A549 (cell line): Measurements from ENCODE around the gene LATS1. TPM values are rescaled to one million over a fixed set of nuclear protein-coding genes. Genes with fewer than 3 reads are reported as not detected.

Experiments
- ATAC-seq, 2 experiments: fragments of 200-7000 bp in 1 of 2; fragments of >200 bp in 1 of 2; cut with Nextera tagmentation in 1 of 2; cut with Tn5 transposase in 1 of 2; 3 replicates each; pipeline versions ENCODE4 v1.8.0 to v1.9.1; 2018 to 2020; ENCODE audit warnings: mild to moderate bottlenecking in 1 of 2, moderate library complexity in 1 of 2
- CTCF ChIA-PET: fragments of 300-600 bp; sonication (Branson Sonifier 250); formaldehyde crosslinking; extraction: SDS; loops from one replicate; lab custom pipeline; 2021; ENCODE audit warnings: antibody characterized with exemption, inconsistent platforms; lab: Yijun Ruan, JAX
- POLR2A ChIA-PET: fragments of 350-600 bp; formaldehyde crosslinking; extraction: SDS; loops from one replicate; lab custom pipeline; 2021; ENCODE audit warnings: antibody characterized with exemption, inconsistent platforms; lab: Yijun Ruan, JAX
- DNase-seq, 2 experiments: peaks; one replicate each; pipeline versions ENCODE4 v3.0.0 to v3.0.0-alpha.2; 2011 to 2016; ENCODE audit warnings: low read depth in 1 of 2, low spot score in 1 of 2
- FAIRE-seq: peaks from 2 replicates; lab custom pipeline; 2011; peaks lifted over from hg19 to GRCh38; lab: Jason Lieb, UNC
- H3K27ac ChIP-seq, 2 experiments: fragments of >200 bp; sonication (Bioruptor Twin); formaldehyde crosslinking; 3 replicates each; pipeline ENCODE4 v1.5.1; 2016 to 2017
- H3K4me1 ChIP-seq: fragments of >200 bp; sonication (Bioruptor Twin); formaldehyde crosslinking; 3 replicates; pipeline ENCODE4 v1.6.1; 2016
- H3K4me2 ChIP-seq: fragments of >200 bp; sonication (Bioruptor Twin); formaldehyde crosslinking; 3 replicates; pipeline ENCODE4 v1.6.1; 2016
- H3K4me3 ChIP-seq: fragments of >200 bp; sonication (Bioruptor Twin); formaldehyde crosslinking; 3 replicates; pipeline ENCODE4 v1.5.1; 2016
- H3K9me3 ChIP-seq: fragments of >200 bp; sonication (Bioruptor Twin); formaldehyde crosslinking; 3 replicates; pipeline ENCODE4 v1.6.1; 2016
- CBX2 ChIP-seq: fragments of 200-600 bp; sonication (generic); IDR thresholded peaks from 2 replicates; pipeline ENCODE4 v1.6.1; 2016; ENCODE audit warnings: low read depth, mild to moderate bottlenecking, borderline replicate concordance
- CBX8 ChIP-seq: fragments of 200-600 bp; sonication (generic); IDR thresholded peaks from 2 replicates; pipeline ENCODE4 v1.6.1; 2016
- CEBPB ChIP-seq, 2 experiments: fragments of >200 bp in 1 of 2; sonication (Bioruptor Twin) in 1 of 2; formaldehyde crosslinking in 1 of 2; IDR thresholded peaks; 2 replicates each; pipeline ENCODE4 v1.6.1; 2012 to 2016
- CHD4 ChIP-seq: fragments of 200-600 bp; sonication (generic); IDR thresholded peaks from 2 replicates; pipeline ENCODE4 v1.6.1; 2016; ENCODE audit warnings: antibody characterized with exemption, mild to moderate bottlenecking, borderline replicate concordance
- ESRRA ChIP-seq: fragments of 150-350 bp; IDR thresholded peaks from 2 replicates; pipeline ENCODE4 v1.6.1; 2014; ENCODE audit warnings: mild to moderate bottlenecking, low read length, borderline replicate concordance
- GATA3 ChIP-seq: IDR thresholded peaks from 2 replicates; pipeline ENCODE4 v1.6.1; 2012; ENCODE audit warnings: borderline replicate concordance
- HEYL ChIP-seq: fragments of 250-450 bp; sonication (Bioruptor Pico); IDR thresholded peaks from 2 replicates; pipeline ENCODE4 v1.8.0; 2021; ENCODE audit warnings: mild to moderate bottlenecking, moderate library complexity
- JUN ChIP-seq, 2 experiments: fragments of >200 bp; sonication (Bioruptor Twin); formaldehyde crosslinking; IDR thresholded peaks; 2 replicates in 1 of 2; 3 replicates in 1 of 2; pipeline ENCODE4 v1.6.1; 2016 to 2017
- KDM5A ChIP-seq: fragments of 200-600 bp; sonication (generic); IDR thresholded peaks from 2 replicates; pipeline ENCODE4 v1.6.1; 2016; ENCODE audit warnings: antibody characterized with exemption, mild to moderate bottlenecking
- MAFK ChIP-seq: fragments of 450-650 bp; IDR thresholded peaks from 2 replicates; pipeline ENCODE4 v1.6.1; 2014; ENCODE audit not compliant: partially characterized antibody
- MYC ChIP-seq: IDR thresholded peaks from 2 replicates; pipeline ENCODE4 v1.6.1; 2012; ENCODE audit warnings: mild to moderate bottlenecking, inconsistent platforms, low read length, improper control_type of control experiment, borderline replicate concordance
- PHF8 ChIP-seq: fragments of 200-600 bp; sonication (generic); IDR thresholded peaks from 2 replicates; pipeline ENCODE4 v1.6.1; 2016; ENCODE audit warnings: low read depth, mild to moderate bottlenecking, antibody characterized with exemption, moderate library complexity, borderline replicate concordance
- POLR2A ChIP-seq: IDR thresholded peaks from 2 replicates; pipeline ENCODE4 v1.6.1; 2012; ENCODE audit warnings: mild to moderate bottlenecking, low read length
- POLR2AphosphoS2 ChIP-seq: conservative IDR thresholded peaks from 2 replicates; pipeline ENCODE4 v1.6.1; 2012; ENCODE audit warnings: low read length, improper control_type of control experiment, inconsistent platforms
- RAD21 ChIP-seq, 2 experiments: fragments of >200 bp in 1 of 2; sonication (Bioruptor Twin) in 1 of 2; formaldehyde crosslinking in 1 of 2; IDR thresholded peaks in 1 of 2; conservative IDR thresholded peaks in 1 of 2; 2 replicates in 1 of 2; 3 replicates in 1 of 2; pipeline ENCODE4 v1.6.1; 2012 to 2018; ENCODE audit warnings: inconsistent platforms in 1 of 2
- RARB ChIP-seq: fragments of 250-450 bp; sonication (Bioruptor Pico); IDR thresholded peaks from 2 replicates; pipeline ENCODE4 v1.8.0; 2021; ENCODE audit warnings: mild to moderate bottlenecking, moderate library complexity
- RFX5 ChIP-seq: fragments of 450-650 bp; IDR thresholded peaks from 2 replicates; pipeline ENCODE4 v1.7.1; 2014; ENCODE audit warnings: antibody characterized with exemption, mild to moderate bottlenecking, moderate library complexity
- RNF2 ChIP-seq: fragments of 200-600 bp; sonication (generic); IDR thresholded peaks from 2 replicates; pipeline ENCODE4 v1.6.1; 2016; ENCODE audit warnings: low read depth, mild to moderate bottlenecking, antibody characterized with exemption, moderate library complexity, borderline replicate concordance
- SMC3 ChIP-seq: fragments of >200 bp; sonication (Bioruptor Twin); formaldehyde crosslinking; IDR thresholded peaks from 3 replicates; pipeline ENCODE4 v1.6.1; 2018; ENCODE audit warnings: inconsistent platforms
- TP53 ChIP-seq: fragments of 250-450 bp; sonication (Bioruptor Pico); IDR thresholded peaks from 2 replicates; pipeline ENCODE4 v1.5.0; 2021; ENCODE audit warnings: mild to moderate bottlenecking, moderate library complexity
- WGBS: methylation state at CpG from one replicate; pipeline ENCODE4 v1.1.6; 2017; ENCODE audit errors: missing lambda C conversion rate; 5-methylcytosine and 5-hydroxymethylcytosine counted together
- polyA plus RNA-seq, 4 experiments: library from polyadenylated mRNA; depleted of rRNA in 3 of 4; stranded (reverse); fragments of >200 nt; fragmentation: RNase III in 1 of 4; extraction: RNeasy Plus Mini Kit Qiagen cat#74134 plus additional on column Dnase treatment in 1 of 4; gene quantifications; 2 replicates in 3 of 4; 3 replicates in 1 of 4; pipeline ENCODE4 v1.2.3, GENCODE V29; 2011 to 2017
- TF ChIP-seq, protein P1 (sequence below): fragments of 150-350 bp; IDR thresholded peaks from 2 replicates; pipeline ENCODE4 v1.6.1; 2014; ENCODE audit warnings: low read depth, mild to moderate bottlenecking, low read length
- TF ChIP-seq, protein P2 (sequence below): fragments of 450-650 bp; IDR thresholded peaks from 2 replicates; pipeline ENCODE4 v1.6.1; 2014; ENCODE audit warnings: antibody characterized with exemption
- TF ChIP-seq, protein P3 (sequence below): fragments of >200 bp; sonication (Bioruptor Twin); formaldehyde crosslinking; IDR thresholded peaks from 3 replicates; pipeline ENCODE4 v1.6.1; 2016
- TF ChIP-seq, protein P4 (sequence below): IDR thresholded peaks from 2 replicates; pipeline ENCODE4 v1.6.1; 2012; ENCODE audit warnings: low read depth, borderline replicate concordance
- TF ChIP-seq, protein P5 (sequence below): fragments of >200 bp; sonication (Bioruptor Twin); formaldehyde crosslinking; IDR thresholded peaks from 2 replicates; pipeline ENCODE4 v1.6.1; 2016
- TF ChIP-seq, protein P6 (sequence below): IDR thresholded peaks from 2 replicates; pipeline ENCODE4 v1.6.1; 2012
- TF ChIP-seq, protein P7 (sequence below): fragments of >200 bp; sonication (Bioruptor Twin); formaldehyde crosslinking; IDR thresholded peaks from 3 replicates; pipeline ENCODE4 v1.5.1; 2016

The LATS1 gene
- polyA plus RNA-seq, 2 of the 4 experiments (the other 2 are of a cell fraction): 6.1 to 18.5 TPM

DNA sequence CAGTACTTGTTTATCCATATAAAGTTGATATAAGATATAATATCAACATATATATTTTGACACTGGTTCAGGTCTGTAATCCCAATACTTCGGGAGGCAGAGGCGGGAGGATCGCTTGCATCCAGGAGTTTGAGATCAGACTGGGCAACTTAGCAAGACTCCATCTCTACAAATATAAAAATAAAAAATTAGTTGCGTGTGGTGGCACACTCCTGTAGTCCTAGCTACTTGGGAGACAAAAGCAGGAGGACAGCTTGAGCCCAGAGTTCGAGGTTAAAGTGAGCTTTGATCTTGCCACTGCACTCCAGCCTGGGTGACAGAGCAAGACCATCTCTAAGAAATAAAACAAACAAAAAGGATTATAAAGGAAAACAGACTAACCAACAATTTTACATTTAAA is 60.5 kb downstream of the LATS1 start:
- H3K9me3 ChIP-seq: no peaks in the 10 kb centered on the region
- H3K4me3 ChIP-seq: no peak overlapping the region
- DNase-seq: no peak
- 93% methylated on average over 5 of the region's 5 CpGs for WGBS
- ChIA-PET POLR2A (no interaction called here), CTCF (no interaction called here)
- FAIRE-seq: no peak
- TF ChIP-seq, protein P1, sequence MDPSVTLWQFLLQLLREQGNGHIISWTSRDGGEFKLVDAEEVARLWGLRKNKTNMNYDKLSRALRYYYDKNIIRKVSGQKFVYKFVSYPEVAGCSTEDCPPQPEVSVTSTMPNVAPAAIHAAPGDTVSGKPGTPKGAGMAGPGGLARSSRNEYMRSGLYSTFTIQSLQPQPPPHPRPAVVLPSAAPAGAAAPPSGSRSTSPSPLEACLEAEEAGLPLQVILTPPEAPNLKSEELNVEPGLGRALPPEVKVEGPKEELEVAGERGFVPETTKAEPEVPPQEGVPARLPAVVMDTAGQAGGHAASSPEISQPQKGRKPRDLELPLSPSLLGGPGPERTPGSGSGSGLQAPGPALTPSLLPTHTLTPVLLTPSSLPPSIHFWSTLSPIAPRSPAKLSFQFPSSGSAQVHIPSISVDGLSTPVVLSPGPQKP: no peak
- TF ChIP-seq CBX8: no peak
- TF ChIP-seq MYC: no peak
- TF ChIP-seq GATA3: no peak
- TF ChIP-seq, protein P2, sequence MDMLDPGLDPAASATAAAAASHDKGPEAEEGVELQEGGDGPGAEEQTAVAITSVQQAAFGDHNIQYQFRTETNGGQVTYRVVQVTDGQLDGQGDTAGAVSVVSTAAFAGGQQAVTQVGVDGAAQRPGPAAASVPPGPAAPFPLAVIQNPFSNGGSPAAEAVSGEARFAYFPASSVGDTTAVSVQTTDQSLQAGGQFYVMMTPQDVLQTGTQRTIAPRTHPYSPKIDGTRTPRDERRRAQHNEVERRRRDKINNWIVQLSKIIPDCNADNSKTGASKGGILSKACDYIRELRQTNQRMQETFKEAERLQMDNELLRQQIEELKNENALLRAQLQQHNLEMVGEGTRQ: no peak
- no peak for TF ChIP-seq RARB (CRISPR knock-in tag)
- ATAC-seq: no peak
- no peak overlapping the region for H3K27ac ChIP-seq
- H3K4me2 ChIP-seq: no peak overlapping the region
- H3K4me1 ChIP-seq: no peaks in the 10 kb centered on the region

DNA sequence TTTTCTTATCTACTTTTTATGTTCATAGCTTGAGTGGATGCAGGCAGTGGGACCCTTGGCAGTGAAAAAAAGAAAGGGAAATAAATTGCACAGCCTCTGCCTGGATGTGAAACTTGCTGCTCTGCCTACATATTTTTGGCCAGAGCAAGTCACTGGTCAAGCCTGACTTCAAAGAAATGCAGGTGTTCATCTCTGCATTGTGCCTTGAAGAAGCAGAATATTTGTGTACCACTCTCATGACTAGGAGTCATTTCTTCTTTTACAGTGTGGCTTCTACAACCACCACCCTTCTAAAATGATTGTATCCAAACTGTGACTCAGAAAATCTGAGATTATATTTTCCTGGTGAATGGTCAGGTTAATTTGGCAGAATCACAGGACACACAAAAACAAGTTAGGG is 66.8 kb downstream of the LATS1 start:
- CTCF ChIA-PET: no interaction called here
- DNase-seq: no peak

DNA sequence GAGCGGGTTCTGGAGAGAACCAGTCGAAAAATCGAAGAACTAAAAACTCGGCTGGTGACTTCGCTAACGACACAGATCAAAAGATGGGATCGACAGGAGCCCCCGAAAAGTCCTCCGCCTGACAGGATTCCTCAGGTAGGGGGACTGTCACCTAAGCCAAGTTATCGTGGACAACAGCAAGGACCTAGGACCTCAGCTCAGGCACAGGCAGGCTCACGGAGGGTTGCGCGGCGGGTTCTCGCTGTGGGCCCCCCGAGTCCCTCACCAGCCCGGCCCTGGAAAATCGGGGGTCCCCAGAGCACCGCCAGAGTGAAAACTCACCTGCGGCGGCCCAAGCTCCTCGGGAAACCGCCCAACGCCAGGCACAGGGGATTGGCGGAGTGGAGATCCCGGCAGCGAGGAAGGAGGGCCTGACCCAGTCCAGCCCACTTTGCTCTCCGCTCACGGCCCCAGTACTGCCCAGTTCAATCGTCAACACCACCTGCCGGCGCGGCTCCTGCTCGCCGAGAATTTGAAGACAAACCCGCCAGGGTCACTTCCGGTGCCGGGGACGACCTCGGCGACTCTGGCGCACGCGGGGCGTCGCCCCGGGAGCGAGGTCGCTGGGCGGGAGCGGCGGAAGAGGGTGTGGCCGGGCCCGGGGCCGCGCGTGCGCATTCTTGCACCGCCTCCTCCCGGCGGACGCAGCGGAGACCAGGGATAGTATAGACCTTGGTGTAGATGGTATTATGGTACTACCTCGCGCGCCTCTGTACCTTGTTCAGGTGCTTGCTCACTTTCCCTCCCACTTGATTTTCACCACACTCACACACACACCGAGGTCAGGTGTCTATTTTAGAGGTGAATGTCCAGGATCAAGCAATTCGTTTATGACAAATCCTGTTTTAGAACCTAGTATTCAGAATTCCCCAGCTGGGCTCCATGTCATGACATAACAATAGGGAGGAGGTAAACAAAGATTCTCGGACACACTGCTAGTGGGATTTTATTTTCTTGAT is 69.5 kb downstream of the LATS1 start, which contains the start of gene KATNA1:
Gene KATNA1, minus strand, starts transcription at position 567 of the 998 bp plus-strand sequence. CDS start 10,167 bp downstream, outside the sequence.
- CTCF ChIA-PET: no interaction called here
- Histone ChIP-seq H3K4me3 (peak within 1 kb of the TSS; percentile 60), H3K27ac (peak within 1 kb of the TSS; percentile 66 to 94), H3K4me1 (peaks cover 14% of the 10 kb centered on the region; the same call in 2 of the 3 replicates), H3K4me2 (peak within 1 kb of the TSS; percentile 94), H3K9me3 (no peaks in the 10 kb centered on the region)
- 1% methylated on average over 30 of the region's 69 CpGs for WGBS
- ATAC-seq: peak; percentile 93 to 97
- DNase-seq: peak; percentile 85 to 90
- FAIRE-seq: no peak
- POLR2A ChIA-PET: no interaction called here
- TF ChIP-seq, protein P3, sequence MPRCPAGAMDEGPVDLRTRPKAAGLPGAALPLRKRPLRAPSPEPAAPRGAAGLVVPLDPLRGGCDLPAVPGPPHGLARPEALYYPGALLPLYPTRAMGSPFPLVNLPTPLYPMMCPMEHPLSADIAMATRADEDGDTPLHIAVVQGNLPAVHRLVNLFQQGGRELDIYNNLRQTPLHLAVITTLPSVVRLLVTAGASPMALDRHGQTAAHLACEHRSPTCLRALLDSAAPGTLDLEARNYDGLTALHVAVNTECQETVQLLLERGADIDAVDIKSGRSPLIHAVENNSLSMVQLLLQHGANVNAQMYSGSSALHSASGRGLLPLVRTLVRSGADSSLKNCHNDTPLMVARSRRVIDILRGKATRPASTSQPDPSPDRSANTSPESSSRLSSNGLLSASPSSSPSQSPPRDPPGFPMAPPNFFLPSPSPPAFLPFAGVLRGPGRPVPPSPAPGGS: 0 out of 3 replicates have a peak, but pooled peaks have one; percentile 44
- TF ChIP-seq, protein P2: no peak
- TF ChIP-seq, protein P4, sequence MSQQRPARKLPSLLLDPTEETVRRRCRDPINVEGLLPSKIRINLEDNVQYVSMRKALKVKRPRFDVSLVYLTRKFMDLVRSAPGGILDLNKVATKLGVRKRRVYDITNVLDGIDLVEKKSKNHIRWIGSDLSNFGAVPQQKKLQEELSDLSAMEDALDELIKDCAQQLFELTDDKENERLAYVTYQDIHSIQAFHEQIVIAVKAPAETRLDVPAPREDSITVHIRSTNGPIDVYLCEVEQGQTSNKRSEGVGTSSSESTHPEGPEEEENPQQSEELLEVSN: peak; percentile 93
- no peak for TF ChIP-seq ESRRA
- TF ChIP-seq POLR2AphosphoS2: no peak
- no peak for TF ChIP-seq CEBPB (IDR thresholded peaks at IDR 0.05)
- TF ChIP-seq SMC3: no peak
- no peak for TF ChIP-seq RNF2
- TF ChIP-seq CHD4: no peak
- peak; percentile 33 for TF ChIP-seq PHF8
- TF ChIP-seq JUN (IDR thresholded peaks at IDR 0.05): peak in 1 of 2 experiments; percentile 35; a peak in 1 of 5 replicates
- no peak for TF ChIP-seq RFX5
- 0 out of 2 replicates have a peak, but pooled peaks have one; percentile 32 for TF ChIP-seq TP53
- TF ChIP-seq, protein P5, sequence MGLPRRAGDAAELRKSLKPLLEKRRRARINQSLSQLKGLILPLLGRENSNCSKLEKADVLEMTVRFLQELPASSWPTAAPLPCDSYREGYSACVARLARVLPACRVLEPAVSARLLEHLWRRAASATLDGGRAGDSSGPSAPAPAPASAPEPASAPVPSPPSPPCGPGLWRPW: no peak
- TF ChIP-seq, protein P6, sequence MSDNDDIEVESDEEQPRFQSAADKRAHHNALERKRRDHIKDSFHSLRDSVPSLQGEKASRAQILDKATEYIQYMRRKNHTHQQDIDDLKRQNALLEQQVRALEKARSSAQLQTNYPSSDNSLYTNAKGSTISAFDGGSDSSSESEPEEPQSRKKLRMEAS: peak; percentile 95
- TF ChIP-seq HEYL: no peak
- TF ChIP-seq, protein P7, sequence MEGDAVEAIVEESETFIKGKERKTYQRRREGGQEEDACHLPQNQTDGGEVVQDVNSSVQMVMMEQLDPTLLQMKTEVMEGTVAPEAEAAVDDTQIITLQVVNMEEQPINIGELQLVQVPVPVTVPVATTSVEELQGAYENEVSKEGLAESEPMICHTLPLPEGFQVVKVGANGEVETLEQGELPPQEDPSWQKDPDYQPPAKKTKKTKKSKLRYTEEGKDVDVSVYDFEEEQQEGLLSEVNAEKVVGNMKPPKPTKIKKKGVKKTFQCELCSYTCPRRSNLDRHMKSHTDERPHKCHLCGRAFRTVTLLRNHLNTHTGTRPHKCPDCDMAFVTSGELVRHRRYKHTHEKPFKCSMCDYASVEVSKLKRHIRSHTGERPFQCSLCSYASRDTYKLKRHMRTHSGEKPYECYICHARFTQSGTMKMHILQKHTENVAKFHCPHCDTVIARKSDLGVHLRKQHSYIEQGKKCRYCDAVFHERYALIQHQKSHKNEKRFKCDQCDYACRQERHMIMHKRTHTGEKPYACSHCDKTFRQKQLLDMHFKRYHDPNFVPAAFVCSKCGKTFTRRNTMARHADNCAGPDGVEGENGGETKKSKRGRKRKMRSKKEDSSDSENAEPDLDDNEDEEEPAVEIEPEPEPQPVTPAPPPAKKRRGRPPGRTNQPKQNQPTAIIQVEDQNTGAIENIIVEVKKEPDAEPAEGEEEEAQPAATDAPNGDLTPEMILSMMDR: no peak
- TF ChIP-seq CBX2: no peak
- no peak for TF ChIP-seq KDM5A
- TF ChIP-seq POLR2A: peak; percentile 54

More for the DNA sequence above, 66.8 kb downstream of the LATS1 start:
- ATAC-seq (no peak), FAIRE-seq (no peak)
- TF ChIP-seq MAFK (no peak), RAD21 (conservative IDR thresholded peaks at IDR 0.05 in 1 of 2, IDR thresholded peaks at IDR 0.05 in 1 of 2) (no peak)
- POLR2A ChIA-PET: no interaction called here
- Histone ChIP-seq H3K27ac (no peak overlapping the region), H3K4me1 (peaks cover 10% of the 10 kb centered on the region; the same call in 2 of the 3 replicates), H3K9me3 (no peaks in the 10 kb centered on the region), H3K4me3 (no peak overlapping the region), H3K4me2 (no peak overlapping the region)
